ENCODE data around the gene INPP5F.

DNA sequence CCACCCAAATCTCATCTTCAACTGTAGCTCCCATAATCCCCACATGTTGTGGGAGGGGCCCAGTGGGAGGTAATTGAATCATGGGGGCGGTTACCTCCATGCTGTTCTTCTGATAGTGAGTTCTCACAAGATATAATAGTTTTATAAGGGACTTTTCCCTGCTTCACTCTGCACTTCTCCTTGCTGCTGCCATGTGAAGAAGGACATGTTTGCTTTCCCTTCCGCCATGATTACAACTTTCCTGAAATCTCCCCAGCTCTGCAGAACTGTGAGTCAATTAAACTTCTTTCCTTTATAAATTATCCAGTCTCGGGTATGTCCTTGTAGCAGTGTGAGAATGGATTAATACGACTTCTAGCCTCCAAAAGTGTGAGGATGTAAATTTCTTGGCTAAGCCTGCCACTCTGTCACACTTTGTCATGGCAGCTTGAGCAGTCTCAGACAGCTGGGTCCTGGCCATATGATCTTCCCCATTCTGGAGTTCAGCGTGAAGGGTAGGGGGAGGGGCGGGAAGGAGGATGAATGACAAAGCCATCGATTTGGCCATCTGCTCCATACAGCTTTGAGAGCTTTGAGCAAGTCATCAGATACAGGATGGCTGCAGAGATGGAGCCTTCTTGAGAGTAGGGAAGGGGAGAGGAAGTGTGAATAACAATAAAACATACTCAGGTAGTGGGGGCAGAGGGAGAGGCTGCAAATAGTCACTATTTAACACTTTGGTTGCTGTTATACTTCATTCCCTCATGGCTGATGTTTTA, 19.1 kb upstream of the INPP5F start:
- TF ChIP-seq CTBP1 (IDR thresholded peaks at IDR 0.05; ENCODE audit: borderline replicate concordance) (no peak), FOXA1 (IDR thresholded peaks at IDR 0.05) (no peak), SP1 (IDR thresholded peaks at IDR 0.05) (no peak)
- TF ChIP-seq, protein P1, sequence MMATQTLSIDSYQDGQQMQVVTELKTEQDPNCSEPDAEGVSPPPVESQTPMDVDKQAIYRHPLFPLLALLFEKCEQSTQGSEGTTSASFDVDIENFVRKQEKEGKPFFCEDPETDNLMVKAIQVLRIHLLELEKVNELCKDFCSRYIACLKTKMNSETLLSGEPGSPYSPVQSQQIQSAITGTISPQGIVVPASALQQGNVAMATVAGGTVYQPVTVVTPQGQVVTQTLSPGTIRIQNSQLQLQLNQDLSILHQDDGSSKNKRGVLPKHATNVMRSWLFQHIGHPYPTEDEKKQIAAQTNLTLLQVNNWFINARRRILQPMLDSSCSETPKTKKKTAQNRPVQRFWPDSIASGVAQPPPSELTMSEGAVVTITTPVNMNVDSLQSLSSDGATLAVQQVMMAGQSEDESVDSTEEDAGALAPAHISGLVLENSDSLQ (IDR thresholded peaks at IDR 0.05) = no peak

Data from HEK293T (cell line).